ENCODE results near the gene SLC17A3. TPM values are rescaled to one million over a fixed set of nuclear protein-coding genes. Genes with fewer than 3 reads are reported as not detected.

The SLC17A3 gene
- total and polyA plus RNA-seq, 7 donors, result not detected

DNA sequence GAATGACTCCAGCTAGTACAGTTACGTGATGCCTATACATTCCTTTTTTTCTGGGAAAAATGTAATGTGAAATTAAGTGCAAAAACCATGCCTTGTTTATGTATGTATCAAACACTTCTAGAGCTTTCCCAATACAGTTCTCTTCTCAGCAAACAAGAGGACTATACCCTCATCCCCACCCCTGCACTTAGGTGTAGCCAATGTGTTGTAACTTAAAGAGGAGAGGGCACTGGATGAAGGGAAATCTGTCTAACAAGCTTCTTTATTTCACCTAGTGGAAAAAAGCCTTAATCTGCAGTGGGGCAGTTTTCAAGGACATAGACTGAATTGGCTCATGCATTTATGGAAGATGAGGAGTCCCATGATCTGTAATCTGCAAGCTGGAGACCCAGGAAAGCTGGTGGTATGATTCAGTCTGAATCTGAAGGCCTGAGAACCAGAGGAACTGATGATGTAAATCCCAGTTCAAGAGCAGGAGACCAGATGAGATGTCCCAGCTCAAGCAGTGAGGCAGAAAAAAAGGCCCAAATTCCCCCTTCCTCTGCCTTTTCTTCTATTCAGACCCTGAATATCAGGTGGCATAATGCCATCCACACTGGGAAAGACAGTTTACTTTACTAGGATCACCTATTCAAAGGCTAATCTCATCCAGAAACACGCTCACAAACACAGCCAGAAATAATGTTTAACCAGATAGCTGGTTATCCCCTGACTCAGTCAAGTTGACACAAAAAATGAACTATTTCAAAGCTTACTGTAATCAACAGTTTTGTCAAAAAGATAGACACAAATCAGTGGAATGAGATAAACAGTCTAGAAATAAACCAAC, 25.8 kb upstream of the SLC17A3 start:
- intact Hi-C loops (cut with DNase I), result no loop called here
- Histone ChIP-seq H3K27me3 (ENCODE audit: insufficient read depth in 3 of 3, low read length in 2 of 3) (no peaks in the 10 kb centered on the region), H3K4me3 (no peak overlapping the region), H3K4me1 (no peaks in the 10 kb centered on the region), H3K27ac (no peak overlapping the region), H3K36me3 (ENCODE audit: insufficient read depth in 1 of 2, low read depth in 1 of 2) (no peaks in the 10 kb centered on the region), H3K9me3 (no peaks in the 10 kb centered on the region)
- TF ChIP-seq, protein P1, sequence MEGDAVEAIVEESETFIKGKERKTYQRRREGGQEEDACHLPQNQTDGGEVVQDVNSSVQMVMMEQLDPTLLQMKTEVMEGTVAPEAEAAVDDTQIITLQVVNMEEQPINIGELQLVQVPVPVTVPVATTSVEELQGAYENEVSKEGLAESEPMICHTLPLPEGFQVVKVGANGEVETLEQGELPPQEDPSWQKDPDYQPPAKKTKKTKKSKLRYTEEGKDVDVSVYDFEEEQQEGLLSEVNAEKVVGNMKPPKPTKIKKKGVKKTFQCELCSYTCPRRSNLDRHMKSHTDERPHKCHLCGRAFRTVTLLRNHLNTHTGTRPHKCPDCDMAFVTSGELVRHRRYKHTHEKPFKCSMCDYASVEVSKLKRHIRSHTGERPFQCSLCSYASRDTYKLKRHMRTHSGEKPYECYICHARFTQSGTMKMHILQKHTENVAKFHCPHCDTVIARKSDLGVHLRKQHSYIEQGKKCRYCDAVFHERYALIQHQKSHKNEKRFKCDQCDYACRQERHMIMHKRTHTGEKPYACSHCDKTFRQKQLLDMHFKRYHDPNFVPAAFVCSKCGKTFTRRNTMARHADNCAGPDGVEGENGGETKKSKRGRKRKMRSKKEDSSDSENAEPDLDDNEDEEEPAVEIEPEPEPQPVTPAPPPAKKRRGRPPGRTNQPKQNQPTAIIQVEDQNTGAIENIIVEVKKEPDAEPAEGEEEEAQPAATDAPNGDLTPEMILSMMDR (IDR thresholded peaks at IDR 0.05), result no peak
- no peak for ATAC-seq
- WGBS, 3 donors, result 77 to 81% (median 78%) methylated on average over 2 of the region's 2 CpGs
- no peak for DNase-seq

DNA sequence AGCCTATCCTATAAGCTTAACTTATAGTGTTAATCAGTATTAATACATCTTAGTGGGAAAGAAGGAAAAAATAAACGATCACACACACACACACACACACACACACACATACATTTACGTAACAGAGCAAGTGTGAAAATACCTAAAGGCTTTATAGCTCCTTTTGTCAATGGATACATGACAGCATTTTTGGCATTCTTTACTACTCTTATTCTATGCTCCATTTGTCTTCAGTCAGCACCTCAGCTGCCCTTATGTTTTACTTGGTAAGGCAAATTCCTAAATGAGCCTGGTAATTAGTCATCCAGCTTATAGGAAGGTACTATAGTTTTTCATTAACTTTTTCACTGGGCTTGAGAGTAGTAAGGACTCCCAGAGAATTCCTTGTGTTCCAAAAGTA, 25.1 kb upstream of the SLC17A3 start:
- DNase-seq, result no peak
- ATAC-seq, result no peak
- intact Hi-C loops (cut with DNase I), result no loop called here
- Histone ChIP-seq H3K36me3 (ENCODE audit: insufficient read depth in 1 of 2, low read depth in 1 of 2) (no peaks in the 10 kb centered on the region), H3K4me1 (no peaks in the 10 kb centered on the region), H3K9me3 (no peaks in the 10 kb centered on the region), H3K27ac (no peak overlapping the region), H3K27me3 (ENCODE audit: insufficient read depth in 3 of 3, low read length in 2 of 3) (no peaks in the 10 kb centered on the region), H3K4me3 (no peak overlapping the region)
- 57 to 65% (median 58%) methylated on average over 2 of the region's 2 CpGs for WGBS, 3 donors
- TF ChIP-seq, protein P1 (IDR thresholded peaks at IDR 0.05), result no peak

DNA sequence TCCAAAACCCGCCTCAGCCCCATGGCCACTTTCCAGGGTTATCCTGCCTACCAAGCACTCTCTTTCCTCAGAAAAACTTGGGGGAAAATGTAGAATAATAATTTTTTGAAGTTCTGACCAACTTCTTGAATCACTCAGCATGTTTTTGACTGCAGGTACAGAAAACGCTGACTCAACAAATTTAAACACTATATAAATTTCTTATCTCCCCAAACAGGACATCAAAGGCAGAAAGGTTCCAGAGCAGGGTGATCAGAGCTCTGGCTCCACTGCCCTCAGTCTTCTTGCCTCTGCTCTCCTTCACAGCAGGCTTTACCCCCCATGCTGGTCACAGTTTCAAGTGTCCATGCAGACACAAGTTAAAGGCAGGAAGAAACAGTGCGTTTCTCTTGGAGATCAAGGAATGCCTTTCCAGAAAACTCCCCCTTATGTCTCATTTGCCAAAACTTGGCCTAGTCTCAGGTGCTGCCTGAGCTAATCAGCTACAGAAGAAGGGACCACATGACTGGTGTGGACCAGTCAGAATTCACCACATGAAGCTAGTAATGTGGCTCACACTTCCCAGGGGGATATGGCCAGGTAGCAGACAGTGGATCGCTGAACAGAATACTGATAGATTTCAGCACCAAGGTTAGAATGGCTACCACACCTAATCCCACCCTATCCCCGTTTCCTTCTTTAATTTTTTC, 24.4 kb upstream of the SLC17A3 start:
- DNase-seq, result no peak
- Histone ChIP-seq H3K27me3 (ENCODE audit: insufficient read depth in 3 of 3, low read length in 2 of 3) (no peaks in the 10 kb centered on the region), H3K9me3 (no peaks in the 10 kb centered on the region), H3K4me3 (no peak overlapping the region), H3K36me3 (ENCODE audit: insufficient read depth in 1 of 2, low read depth in 1 of 2) (no peaks in the 10 kb centered on the region), H3K4me1 (no peaks in the 10 kb centered on the region), H3K27ac (no peak overlapping the region)
- WGBS, 3 donors, result 78 to 84% (median 82%) methylated on average over 5 of the region's 5 CpGs
- TF ChIP-seq, protein P1 (IDR thresholded peaks at IDR 0.05), result no peak
- intact Hi-C loops (cut with DNase I), result no loop called here
- ATAC-seq, result no peak

DNA sequence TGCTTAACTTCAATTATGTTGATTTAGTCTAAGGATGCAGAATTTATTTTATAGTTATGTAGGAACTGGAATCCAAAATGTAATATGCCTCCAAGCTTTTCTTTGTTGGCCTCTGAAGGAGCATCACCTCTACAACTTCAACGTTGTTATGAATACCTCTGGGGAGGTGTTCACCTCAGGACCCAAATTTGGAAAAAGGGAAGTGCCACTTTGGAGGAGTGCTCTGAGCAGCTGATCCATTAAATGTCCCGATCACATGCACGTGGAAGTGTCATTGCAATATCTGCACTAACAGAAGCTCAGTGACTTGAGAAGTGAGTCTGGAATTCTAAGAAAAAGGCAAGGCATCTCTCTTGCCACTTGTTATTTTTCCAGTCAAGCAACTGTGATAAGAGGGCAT, 22.2 kb upstream of the SLC17A3 start:
- WGBS, 3 donors, result 77 to 84% (median 81%) methylated on average over 3 of the region's 3 CpGs
- DNase-seq (no peak), ATAC-seq (no peak)
- no peaks in the 10 kb centered on the region for H3K4me1 ChIP-seq
- H3K36me3 ChIP-seq (ENCODE audit: insufficient read depth in 1 of 2, low read depth in 1 of 2), result no peaks in the 10 kb centered on the region
- H3K27me3 ChIP-seq (ENCODE audit: insufficient read depth in 3 of 3, low read length in 2 of 3), result no peaks in the 10 kb centered on the region
- TF ChIP-seq, protein P1 (IDR thresholded peaks at IDR 0.05), result no peak
- intact Hi-C loops (cut with DNase I), result no loop called here
- no peak overlapping the region for H3K27ac ChIP-seq
- H3K9me3 ChIP-seq, result no peaks in the 10 kb centered on the region
- no peak overlapping the region for H3K4me3 ChIP-seq
